Activated CD4-positive, alpha-beta T cell treated with anti-CD3 and anti-CD28 coated beads for 24 hours (primary cell): ENCODE results near the gene PRSS36.
"Not testable (repeated sequence)": the region's sequence is repeated elsewhere in the genome, so short reads cannot be mapped to it uniquely, and the experiment has no call there.

Experiments
- DNase-seq, 2 donors: peaks; one replicate each; pipeline ENCODE4 v3.0.0-alpha.2; 2020; ENCODE audit warnings: low read depth in 2 of 2

PRSS36 gene

DNA sequence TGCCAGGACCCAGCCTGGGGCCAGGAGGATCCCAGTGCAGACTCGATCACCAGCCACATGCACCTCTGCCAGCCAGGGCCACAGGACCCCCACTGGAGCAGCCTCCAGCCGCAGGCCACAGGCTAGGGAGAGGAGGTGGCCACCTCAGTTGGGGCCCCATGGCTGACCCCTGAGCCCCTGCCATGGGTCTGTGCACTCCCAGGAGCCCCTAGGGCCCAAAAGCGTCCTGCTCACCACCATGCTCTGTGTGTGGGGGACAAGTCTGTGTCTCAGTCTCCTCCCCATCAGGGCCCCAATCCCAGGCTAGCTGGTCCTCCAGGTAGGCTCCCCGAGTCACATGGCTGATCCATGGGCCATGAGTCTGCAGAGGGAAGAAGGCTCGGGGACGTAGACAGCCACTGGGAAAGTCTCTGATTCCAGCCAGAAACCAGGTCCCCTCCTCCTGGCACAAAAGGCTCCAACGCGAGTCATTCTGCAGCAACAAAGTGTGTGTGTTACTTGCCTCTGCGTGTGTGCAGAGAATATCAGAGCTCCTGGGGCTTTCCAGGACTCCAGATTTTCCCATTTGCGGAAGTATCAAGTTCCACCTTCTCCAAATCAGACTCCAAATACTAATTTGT is 8.3 kb downstream of the PRSS36 start:
- DNase-seq: no peak

DNA sequence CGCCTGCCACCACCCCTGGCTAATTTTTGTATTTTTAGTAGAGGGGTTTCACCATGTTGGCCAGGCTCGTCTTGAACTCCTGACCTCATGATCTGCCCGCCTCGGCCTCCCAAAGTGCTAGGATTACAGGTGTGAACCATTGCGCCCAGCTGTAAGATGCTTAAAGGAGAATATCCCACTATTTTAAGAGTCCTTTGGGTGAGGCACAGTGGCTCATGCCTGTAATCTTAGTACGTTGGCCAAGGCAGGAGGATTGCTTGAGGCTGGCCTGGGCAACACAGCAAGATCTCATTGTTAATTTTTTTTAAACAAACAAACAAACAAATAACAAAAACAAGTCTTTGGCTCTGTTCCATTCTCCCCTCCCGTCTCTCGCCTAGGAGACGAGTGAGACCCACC is 8.8 kb downstream of the PRSS36 start:
- not testable (repeated sequence) for DNase-seq

GRCh38 chr16:31138621-31139578 is 11.0 kb downstream of the PRSS36 start:
- DNase-seq: no peak

- DNase-seq: not testable (repeated sequence)
Observed at GRCh38 chr16:31136822-31137499, 12.9 kb downstream of the PRSS36 start.

DNA sequence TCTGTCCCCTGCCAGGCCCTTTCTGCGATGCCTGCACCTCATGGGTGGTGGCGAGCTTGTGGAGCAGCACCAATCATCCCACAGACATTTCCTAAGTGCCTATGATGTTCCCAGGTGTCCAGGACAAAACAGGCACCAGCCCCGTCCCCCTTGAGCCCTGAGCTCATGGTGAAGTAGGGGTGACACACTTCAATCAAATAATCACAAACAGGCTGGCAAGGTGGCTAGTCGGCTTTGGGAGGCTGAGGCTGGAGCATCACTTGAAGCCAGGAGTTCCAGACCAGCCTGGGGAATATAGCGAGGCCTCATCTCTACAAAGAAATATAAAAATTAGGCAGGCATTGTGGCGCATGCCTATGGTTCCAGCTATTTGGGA is 13.6 kb downstream of the PRSS36 start:
- DNase-seq: no peak

DNA sequence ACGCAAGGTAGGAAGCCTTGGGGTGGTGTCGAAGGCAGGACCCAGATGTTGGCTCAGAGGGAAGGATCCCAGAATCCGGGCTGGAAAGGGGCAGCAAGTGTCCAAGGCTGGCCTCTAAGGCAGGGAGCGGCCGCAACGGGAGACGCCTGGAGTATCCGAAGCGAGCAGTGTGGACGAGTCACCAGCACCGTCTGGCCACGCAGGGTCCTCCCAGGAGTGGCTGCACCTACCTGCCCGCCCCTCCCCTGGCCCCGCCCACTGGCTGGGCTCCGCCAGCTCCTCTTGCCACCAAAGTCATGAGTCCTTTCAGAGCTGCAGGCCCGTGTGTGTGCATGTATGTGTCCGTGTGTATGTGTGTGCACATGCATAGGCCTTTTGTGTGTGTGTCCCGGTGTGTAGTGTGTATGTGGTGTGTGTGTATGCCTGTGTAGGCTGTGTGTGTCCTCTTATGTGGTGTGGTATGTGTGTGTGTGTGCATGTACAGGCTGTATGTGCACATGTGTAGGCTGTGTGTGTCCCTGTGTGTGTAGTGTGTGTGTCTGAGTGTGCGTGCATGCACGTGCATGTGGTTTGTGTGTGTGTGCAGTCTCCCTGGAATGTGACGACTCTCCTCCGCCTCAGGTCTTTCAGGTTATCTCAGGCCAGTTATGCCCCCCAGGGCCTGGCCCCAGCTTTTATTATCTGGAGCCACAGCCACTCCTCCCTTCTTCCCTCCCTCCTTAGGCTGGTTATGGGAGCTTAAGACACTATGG is 14.2 kb downstream of the PRSS36 start, which contains the start of gene PRSS8:
Gene PRSS8, minus strand, starts transcription at position 193 of the 752 bp plus-strand sequence. CDS start 229 bp downstream, outside the sequence.
- DNase-seq: no peak

GRCh38 chr16:31134625-31135534 is 15.0 kb downstream of the PRSS36 start:
- DNase-seq: no peak

- no peak for DNase-seq
Observed at GRCh38 chr16:31134091-31134571, 15.7 kb downstream of the PRSS36 start.

- DNase-seq: no peak
Observed at GRCh38 chr16:31133046-31133501, 16.8 kb downstream of the PRSS36 start.

DNA sequence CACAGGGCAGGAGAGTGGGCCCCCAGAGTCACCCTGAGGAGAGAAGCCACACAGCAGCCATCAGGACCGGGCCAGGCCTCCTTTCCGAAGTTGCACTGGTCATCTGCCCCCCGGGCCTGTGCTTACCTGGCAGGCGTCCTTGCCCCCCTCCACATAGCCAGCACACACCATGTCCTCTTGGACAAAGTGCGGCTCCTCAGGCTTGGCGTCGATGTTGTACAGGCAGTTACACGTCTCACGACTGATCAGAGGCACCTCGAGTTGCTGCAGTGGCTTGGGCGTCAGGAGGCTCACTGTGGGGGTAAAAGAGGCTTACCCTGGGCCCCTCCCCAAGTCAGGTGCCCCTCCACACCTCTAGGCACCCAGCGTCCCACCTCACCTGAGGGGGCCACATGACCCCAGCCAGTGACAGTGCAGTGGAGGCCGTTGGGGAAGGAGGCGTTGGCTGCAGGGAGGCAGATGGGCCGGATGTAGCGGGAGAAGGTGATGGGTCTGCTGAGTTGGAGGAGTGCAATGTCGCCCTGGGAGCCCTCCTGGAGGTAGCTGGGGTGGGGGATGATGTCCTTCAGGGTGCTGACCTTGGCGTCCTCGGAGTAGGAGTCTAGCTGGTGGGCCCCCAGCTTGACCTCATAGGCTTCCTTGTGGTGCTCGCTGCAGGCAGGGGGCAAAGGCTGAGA is 17.4 kb downstream of the PRSS36 start:
- no peak for DNase-seq

DNA sequence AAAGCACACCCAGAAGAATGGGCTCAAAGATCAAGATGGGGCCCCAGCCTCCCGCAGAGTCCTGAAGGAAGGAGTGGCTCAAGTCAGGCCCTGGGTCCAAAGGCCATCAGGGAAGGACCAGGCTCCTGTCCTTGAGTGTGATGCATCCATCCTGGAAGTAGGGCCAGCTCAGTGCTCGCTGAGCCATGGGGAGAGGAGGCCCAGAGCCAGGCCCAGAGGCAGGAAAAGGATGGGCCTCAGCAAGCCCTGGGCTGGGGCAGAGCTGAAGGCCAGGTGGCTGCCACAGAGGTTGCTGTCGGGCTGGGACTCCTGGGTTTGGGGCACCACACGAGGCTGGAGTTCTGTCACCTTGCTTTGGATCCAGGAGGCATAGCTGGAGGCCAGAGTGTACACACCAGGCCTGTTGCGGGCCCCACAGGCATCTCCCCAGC is 18.0 kb downstream of the PRSS36 start:
- DNase-seq: no peak

DNA sequence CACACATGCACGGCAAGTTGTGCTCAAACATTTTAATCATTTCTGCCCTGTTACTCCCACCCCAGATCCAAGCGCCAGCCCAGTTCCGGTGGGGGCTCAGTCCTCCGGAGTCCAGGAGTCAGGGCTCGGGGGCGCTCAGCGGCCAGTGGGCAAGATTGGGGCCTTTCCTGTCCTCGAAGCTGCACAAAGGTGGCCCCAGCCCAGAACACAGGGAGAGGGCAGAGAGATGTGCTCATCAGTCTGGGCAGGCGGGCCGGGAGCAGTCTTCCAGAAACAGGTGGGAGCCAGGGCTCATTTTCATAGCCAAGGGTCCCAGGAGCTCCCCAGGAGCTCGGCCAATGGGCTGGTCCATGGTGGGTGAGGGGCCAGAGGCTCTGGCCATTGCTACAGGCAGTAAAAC is 18.4 kb downstream of the PRSS36 start:
- DNase-seq: no peak

- DNase-seq: no peak
Observed at GRCh38 chr16:31130899-31131298, 19.0 kb downstream of the PRSS36 start.

DNA sequence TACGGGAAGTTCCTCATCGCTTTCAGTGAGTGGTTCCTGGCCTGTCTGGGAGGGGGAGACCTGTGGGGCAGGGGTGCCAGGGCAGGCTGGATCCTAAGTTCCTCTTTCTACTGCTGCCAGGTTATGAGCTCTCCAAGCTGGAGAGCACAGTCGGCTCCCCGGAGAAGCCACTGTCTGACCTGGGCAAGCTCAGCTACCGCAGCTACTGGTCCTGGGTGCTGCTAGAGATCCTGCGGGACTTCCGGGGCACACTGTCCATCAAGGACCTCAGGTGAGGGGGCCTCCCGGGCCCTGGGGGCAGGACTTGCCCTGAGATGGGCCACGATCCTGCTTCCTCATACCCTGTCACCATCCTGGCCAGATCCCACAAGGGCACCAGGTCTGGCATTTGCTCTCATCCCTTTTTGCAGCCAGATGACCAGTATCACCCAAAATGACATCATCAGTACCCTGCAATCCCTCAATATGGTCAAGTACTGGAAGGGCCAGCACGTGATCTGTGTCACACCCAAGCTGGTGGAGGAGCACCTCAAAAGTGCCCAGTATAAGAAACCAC is 19.5 kb downstream of the PRSS36 start:
- no peak for DNase-seq

GRCh38 chr16:31129568-31130335 is 20.1 kb downstream of the PRSS36 start:
- DNase-seq: no peak

DNA sequence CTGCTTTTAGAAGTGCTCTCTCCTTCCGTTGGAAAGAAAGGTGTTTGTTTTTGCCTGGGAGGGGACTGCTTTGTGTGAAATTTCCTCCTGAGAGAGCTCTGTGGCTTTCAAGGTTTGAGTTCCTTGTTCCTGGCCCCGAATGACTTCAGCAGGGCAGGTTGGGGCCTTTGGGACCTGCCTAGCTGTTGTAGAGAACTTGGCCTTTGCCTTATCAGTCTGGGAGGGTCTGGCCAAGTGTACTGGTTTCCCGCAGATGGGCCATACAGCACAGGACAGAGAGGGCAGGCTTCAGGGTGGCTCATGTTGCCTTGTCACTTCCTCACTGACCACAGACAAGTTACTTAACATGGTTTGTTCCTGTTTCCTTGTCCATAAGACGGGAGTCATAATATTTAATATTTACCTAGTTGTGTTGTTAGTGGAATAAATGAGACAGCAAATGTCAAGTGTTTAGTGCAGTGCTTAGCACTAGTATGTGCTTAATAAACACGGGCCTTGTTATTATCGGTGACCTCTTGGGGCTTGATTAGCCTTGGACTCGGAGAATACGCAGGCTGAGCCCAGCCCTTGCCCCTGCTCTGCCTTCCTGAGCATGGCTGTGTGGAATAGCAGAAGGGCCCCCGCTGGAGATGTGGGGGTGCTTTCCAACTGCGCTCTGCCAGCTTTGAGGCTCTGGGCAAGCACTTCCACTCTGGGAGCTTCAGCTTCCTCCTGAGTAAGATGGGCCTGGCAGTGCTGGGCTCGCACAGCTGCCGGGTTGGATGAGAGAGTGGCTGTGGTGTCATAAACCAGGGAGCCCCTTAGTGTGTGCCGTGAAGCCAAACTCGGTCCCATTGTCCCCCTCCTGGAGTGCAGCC is 20.9 kb downstream of the PRSS36 start:
- no peak for DNase-seq

GRCh38 chr16:31127182-31127581 is 22.7 kb downstream of the PRSS36 start:
- DNase-seq: no peak

- DNase-seq: no peak
Observed at GRCh38 chr16:31125844-31126243, 24.0 kb downstream of the PRSS36 start.
